Measurements from ENCODE around the gene HECW1.
"Not testable (repeated sequence)": the region's sequence is repeated elsewhere in the genome, so short reads cannot be mapped to it uniquely, and the experiment has no call there.

DNA sequence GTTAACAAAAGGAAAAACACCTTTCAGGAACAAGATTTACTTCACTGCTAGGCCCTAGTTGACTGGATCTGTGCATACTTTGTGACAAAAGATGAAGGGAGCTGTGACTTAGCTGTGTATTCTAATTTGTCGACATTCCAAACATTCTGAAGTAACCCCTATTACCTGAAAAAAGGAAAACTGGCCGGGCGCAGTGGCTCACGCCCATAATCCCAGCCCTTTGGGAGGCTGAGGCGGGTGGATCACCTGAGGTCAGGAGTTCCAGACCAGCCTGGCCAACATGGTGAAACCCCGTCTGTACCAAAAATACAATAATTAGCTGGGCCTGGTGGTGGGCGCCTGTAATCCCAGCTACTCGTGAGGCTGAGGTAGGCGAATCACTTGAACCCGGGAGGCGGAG is 472.3 kb downstream of the HECW1 start:
- not testable (repeated sequence) for TF ChIP-seq EZH2 (IDR thresholded peaks at IDR 0.05; ENCODE audit: low read length)
- TF ChIP-seq, protein P1, sequence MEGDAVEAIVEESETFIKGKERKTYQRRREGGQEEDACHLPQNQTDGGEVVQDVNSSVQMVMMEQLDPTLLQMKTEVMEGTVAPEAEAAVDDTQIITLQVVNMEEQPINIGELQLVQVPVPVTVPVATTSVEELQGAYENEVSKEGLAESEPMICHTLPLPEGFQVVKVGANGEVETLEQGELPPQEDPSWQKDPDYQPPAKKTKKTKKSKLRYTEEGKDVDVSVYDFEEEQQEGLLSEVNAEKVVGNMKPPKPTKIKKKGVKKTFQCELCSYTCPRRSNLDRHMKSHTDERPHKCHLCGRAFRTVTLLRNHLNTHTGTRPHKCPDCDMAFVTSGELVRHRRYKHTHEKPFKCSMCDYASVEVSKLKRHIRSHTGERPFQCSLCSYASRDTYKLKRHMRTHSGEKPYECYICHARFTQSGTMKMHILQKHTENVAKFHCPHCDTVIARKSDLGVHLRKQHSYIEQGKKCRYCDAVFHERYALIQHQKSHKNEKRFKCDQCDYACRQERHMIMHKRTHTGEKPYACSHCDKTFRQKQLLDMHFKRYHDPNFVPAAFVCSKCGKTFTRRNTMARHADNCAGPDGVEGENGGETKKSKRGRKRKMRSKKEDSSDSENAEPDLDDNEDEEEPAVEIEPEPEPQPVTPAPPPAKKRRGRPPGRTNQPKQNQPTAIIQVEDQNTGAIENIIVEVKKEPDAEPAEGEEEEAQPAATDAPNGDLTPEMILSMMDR (optimal IDR thresholded peaks at IDR 0.05 in 1 of 3, IDR thresholded peaks at IDR 0.05 in 1 of 3, conservative IDR thresholded peaks at IDR 0.05 in 1 of 3; ENCODE audit: extremely low read depth in 1 of 3, insufficient read depth in 2 of 3, low read length in 3 of 3) = not testable (repeated sequence)

Data from keratinocyte (primary cell).